Mammary epithelial cell (primary cell): ENCODE results near the gene SOD1.

Experiments used
- CTCF ChIP-seq, 2 donors: IDR thresholded peaks in 1 of 2; conservative IDR thresholded peaks in 1 of 2; 2 replicates each; pipeline ENCODE4 v1.5.1; 2011 to 2012; ENCODE audit warnings: inconsistent platforms in 2 of 2, low read length in 2 of 2, mild to moderate bottlenecking in 2 of 2, control low read depth in 1 of 2, low read depth in 1 of 2; ENCODE audit not compliant: insufficient read depth in 1 of 2; ENCODE audit errors: extremely low read depth in 1 of 2
- EZH2 ChIP-seq: IDR thresholded peaks from 2 replicates; pipeline ENCODE4 v1.6.1; 2012; ENCODE audit warnings: low read length, inconsistent platforms, borderline replicate concordance

- TF ChIP-seq CTCF (conservative IDR thresholded peaks at IDR 0.05 in 1 of 2, IDR thresholded peaks at IDR 0.05 in 1 of 2; ENCODE audit: extremely low read depth in 1 of 2, insufficient read depth in 1 of 2, low read depth in 1 of 2, low read length in 2 of 2), result no peak
- no peak for TF ChIP-seq EZH2
Measured at GRCh38 chr21:31684918-31685317, 25.4 kb downstream of the SOD1 start.
